Gastroesophageal sphincter (tissue), 3 donors: ENCODE data around the gene DTX1.

Source experiments
- EP300 ChIP-seq: sonication (generic); formaldehyde crosslinking; IDR thresholded peaks from one replicate; pipeline ENCODE4 v1.6.1; 2017; ENCODE audit warnings: antibody characterized with exemption, mild to moderate bottlenecking
- POLR2A ChIP-seq, 2 donors: fragments of 450-650 bp; IDR thresholded peaks; one replicate each; pipeline ENCODE4 v1.6.1; 2017; ENCODE audit warnings: antibody characterized with exemption in 2 of 2, mild to moderate bottlenecking in 2 of 2, moderate library complexity in 1 of 2
- POLR2AphosphoS5 ChIP-seq: sonication (generic); formaldehyde crosslinking; IDR thresholded peaks from one replicate; pipeline ENCODE4 v1.6.1; 2017; ENCODE audit warnings: antibody characterized with exemption
- TF ChIP-seq, protein P1 (sequence below), 4 experiments: fragments of 200-600 bp in 2 of 4; fragments of 450-650 bp in 2 of 4; sonication (generic) in 1 of 4; IDR thresholded peaks; one replicate each; pipeline ENCODE4 v1.5.1; 2017 to 2019; ENCODE audit warnings: antibody characterized with exemption in 4 of 4, mild to moderate bottlenecking in 2 of 4, moderate library complexity in 2 of 4

DNA sequence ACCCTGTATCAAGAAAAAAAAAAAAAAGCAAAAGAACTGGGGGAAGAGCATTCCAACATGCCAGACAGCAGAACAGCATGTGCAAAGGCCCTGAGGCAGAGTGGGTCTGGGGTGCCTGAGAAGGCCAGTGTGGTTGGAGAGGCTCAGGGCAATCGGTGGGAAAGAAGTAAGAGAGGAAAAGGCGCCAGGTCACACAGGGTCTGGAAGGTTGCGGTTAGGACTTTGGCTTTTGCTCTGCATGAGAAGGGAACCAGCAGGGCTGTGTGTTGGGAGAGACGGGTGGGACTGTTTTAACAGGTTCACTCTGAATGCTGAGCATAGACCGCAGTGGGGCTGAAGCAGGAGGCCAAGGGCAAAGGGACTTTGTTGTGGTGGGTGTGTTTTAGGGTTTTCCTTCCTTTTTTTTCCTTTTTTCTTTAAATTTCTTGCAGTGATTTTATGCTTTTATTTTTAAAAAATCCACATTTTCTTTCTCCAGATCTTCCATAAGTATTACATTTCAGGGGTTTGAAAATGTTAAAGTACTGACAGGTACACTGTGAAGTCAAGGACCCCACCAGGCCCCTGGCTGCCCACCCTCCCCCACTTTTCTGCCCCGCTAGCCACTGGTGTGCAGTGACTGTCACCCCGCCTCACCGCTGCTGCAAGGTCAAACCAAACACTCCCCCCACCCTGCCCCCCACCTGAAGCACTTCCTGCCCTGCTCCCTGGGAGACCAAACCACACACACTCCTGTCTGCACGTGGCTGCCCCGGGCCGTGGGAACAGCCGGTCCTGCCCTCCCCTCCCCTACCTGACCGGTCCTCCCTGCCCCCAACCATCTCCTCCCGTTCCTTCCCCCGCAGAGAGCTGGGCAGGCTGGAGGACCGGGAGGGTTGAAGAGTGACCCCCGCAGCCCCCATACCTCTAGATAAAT, 30.0 kb downstream of the DTX1 start:
- TF ChIP-seq, protein P1, sequence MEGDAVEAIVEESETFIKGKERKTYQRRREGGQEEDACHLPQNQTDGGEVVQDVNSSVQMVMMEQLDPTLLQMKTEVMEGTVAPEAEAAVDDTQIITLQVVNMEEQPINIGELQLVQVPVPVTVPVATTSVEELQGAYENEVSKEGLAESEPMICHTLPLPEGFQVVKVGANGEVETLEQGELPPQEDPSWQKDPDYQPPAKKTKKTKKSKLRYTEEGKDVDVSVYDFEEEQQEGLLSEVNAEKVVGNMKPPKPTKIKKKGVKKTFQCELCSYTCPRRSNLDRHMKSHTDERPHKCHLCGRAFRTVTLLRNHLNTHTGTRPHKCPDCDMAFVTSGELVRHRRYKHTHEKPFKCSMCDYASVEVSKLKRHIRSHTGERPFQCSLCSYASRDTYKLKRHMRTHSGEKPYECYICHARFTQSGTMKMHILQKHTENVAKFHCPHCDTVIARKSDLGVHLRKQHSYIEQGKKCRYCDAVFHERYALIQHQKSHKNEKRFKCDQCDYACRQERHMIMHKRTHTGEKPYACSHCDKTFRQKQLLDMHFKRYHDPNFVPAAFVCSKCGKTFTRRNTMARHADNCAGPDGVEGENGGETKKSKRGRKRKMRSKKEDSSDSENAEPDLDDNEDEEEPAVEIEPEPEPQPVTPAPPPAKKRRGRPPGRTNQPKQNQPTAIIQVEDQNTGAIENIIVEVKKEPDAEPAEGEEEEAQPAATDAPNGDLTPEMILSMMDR (IDR thresholded peaks at IDR 0.05), result no peak
- no peak for TF ChIP-seq POLR2A (IDR thresholded peaks at IDR 0.05)
- TF ChIP-seq POLR2AphosphoS5, result no peak
- TF ChIP-seq EP300, result no peak
